GM19240 (cell line): ENCODE results near the gene SVOP.
"Not testable (repeated sequence)": the region's sequence is repeated elsewhere in the genome, so short reads cannot be mapped to it uniquely, and the experiment has no call there.

Experiments used
- DNase-seq: peaks from one replicate; pipeline ENCODE4 v3.0.0; 2011; ENCODE audit warnings: low spot score; ENCODE audit not compliant: insufficient read length

The SVOP gene

GRCh38 chr12:109020796-109021380 lies at the start of gene SVOP:
SVOP (minus strand) TSS chr12:109021068; CDS start chr12:109020868, 200 bp downstream.
- peak; percentile 21 for DNase-seq

- DNase-seq: no peak
These were observed 48.7 kb upstream of the SVOP start for GRCh38 chr12:109069307-109070271.

- DNase-seq: no peak
These were observed 45.0 kb upstream of the SVOP start for GRCh38 chr12:109065853-109066193.

GRCh38 chr12:109065154-109065852 lies 44.4 kb upstream of the SVOP start:
- no peak for DNase-seq

GRCh38 chr12:109064143-109064542 lies 43.3 kb upstream of the SVOP start:
- DNase-seq: no peak

GRCh38 chr12:109058773-109059172 lies 37.9 kb upstream of the SVOP start:
- no peak for DNase-seq

- DNase-seq: no peak
These were observed 36.5 kb upstream of the SVOP start for GRCh38 chr12:109057376-109057775.

GRCh38 chr12:109056891-109057290 lies 36.0 kb upstream of the SVOP start:
- DNase-seq: no peak

GRCh38 chr12:109054520-109054919 lies 33.7 kb upstream of the SVOP start:
- no peak for DNase-seq

GRCh38 chr12:109054124-109054513 lies 33.3 kb upstream of the SVOP start:
- not testable (repeated sequence) for DNase-seq

GRCh38 chr12:109053382-109054123 lies 32.7 kb upstream of the SVOP start:
- DNase-seq: no peak

- peak; percentile 63 for DNase-seq
These were observed 31.8 kb upstream of the SVOP start, which contains the start of gene USP30 for GRCh38 chr12:109052414-109053323. USP30 (plus strand) TSS chr12:109052576; CDS start chr12:109052679, 103 bp downstream.

GRCh38 chr12:109052097-109052413 lies 31.2 kb upstream of the SVOP start:
- no peak for DNase-seq

- not testable (repeated sequence) for DNase-seq
These were observed 28.9 kb upstream of the SVOP start for GRCh38 chr12:109049794-109050193.

- not testable (repeated sequence) for DNase-seq
These were observed 27.8 kb upstream of the SVOP start for GRCh38 chr12:109048706-109049105.

- DNase-seq: no peak
These were observed 26.4 kb upstream of the SVOP start for GRCh38 chr12:109047081-109047805.

GRCh38 chr12:109044241-109044640 lies 23.4 kb upstream of the SVOP start:
- DNase-seq: no peak

GRCh38 chr12:109036975-109037374 lies 16.1 kb upstream of the SVOP start:
- DNase-seq: no peak
